ENCODE measurements around the gene METTL18. TPM values are rescaled to one million over a fixed set of nuclear protein-coding genes. Genes with fewer than 3 reads are reported as not detected.

METTL18 gene
- polyA plus RNA-seq, 3 donors = 10.8 to 19.6 (median 14.5) TPM

GRCh38 chr1:169745015-169745861 lies 49.5 kb downstream of the METTL18 start:
- DNase-seq (ENCODE audit: extremely low read depth in 1 of 11, low read depth in 9 of 11, low spot score in 4 of 11) = no peak

Other genes starting within 250 kb of the METTL18 start
- 1 to 10 TPM; 4.2 to 5.6 (median 5.2) TPM for gene F5, start 208.4 kb downstream of the METTL18 start, polyA plus RNA-seq (ENCODE audit: insufficient read length in 3 of 3)
- gene SELP, start 164.8 kb downstream of the METTL18 start, polyA plus RNA-seq (ENCODE audit: insufficient read length in 3 of 3) = 1 to 10 TPM; 2.8 to 7.1 (median 4.1) TPM
- 1 to 10 TPM; 2.0 to 5.5 (median 3.5) TPM for gene SELL, start 83.3 kb downstream of the METTL18 start, polyA plus RNA-seq (ENCODE audit: insufficient read length in 3 of 3)
- gene SELE, start 60.8 kb downstream of the METTL18 start, polyA plus RNA-seq (ENCODE audit: insufficient read length in 3 of 3) = under 1 TPM; 0.36 to 0.59 (median 0.48) TPM
- gene SCYL3, start 99.0 kb upstream of the METTL18 start, polyA plus RNA-seq (ENCODE audit: insufficient read length in 3 of 3) = 10 to 100 TPM; 16.6 to 18.9 (median 18.5) TPM

Measured in renal cortex interstitium (tissue), 11 donors.